ENCODE results near the gene BAIAP2.

The BAIAP2 gene

DNA sequence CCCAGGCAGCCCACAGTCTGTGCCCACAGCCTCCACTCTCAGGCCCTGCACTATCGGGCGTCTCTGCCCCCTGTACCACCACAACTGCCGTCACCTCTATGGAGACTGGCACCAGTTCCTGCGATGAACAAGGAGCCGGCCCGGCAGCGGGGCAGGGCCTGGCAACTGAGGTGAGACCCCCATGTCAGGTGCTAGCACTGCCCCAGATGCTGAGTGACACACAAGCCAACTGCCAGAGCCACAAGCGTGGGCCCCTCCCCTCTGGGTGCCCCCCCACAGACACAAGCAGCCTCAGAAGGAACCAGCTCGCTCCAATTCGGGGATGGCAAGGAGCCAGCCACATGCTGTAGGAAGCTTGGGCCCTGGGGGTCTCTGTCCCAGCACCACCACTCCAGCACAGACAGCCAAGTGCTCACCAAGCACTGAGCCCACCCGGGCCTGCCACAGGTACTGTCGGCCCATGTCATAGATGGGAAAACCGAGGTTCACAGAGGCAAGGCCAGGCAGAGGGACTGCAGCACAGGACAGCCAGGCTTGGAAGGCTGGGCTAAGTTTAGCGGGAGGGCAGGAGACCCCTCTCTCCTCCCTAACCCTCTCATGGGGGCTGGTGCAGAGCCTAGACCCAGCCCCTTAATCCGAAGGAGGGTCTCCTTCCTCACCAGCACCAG is 128.9 kb downstream of the BAIAP2 start:
- H3K27ac ChIP-seq (ENCODE audit: low read depth, low read length): no peak overlapping the region
- H3K79me2 ChIP-seq (ENCODE audit: insufficient read depth, low read length): no peaks in the 10 kb centered on the region
- H2AFZ ChIP-seq (ENCODE audit: low read depth, low read length, severe bottlenecking): no peak overlapping the region
- TF ChIP-seq, protein P1, sequence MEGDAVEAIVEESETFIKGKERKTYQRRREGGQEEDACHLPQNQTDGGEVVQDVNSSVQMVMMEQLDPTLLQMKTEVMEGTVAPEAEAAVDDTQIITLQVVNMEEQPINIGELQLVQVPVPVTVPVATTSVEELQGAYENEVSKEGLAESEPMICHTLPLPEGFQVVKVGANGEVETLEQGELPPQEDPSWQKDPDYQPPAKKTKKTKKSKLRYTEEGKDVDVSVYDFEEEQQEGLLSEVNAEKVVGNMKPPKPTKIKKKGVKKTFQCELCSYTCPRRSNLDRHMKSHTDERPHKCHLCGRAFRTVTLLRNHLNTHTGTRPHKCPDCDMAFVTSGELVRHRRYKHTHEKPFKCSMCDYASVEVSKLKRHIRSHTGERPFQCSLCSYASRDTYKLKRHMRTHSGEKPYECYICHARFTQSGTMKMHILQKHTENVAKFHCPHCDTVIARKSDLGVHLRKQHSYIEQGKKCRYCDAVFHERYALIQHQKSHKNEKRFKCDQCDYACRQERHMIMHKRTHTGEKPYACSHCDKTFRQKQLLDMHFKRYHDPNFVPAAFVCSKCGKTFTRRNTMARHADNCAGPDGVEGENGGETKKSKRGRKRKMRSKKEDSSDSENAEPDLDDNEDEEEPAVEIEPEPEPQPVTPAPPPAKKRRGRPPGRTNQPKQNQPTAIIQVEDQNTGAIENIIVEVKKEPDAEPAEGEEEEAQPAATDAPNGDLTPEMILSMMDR (IDR thresholded peaks at IDR 0.05; ENCODE audit: insufficient read depth, low read length, poor library complexity, severe bottlenecking): no peak
- no peak for TF ChIP-seq EZH2phosphoT487 (conservative IDR thresholded peaks at IDR 0.05; ENCODE audit: low read length)
- H3K4me3 ChIP-seq (ENCODE audit: insufficient read depth, low read length, poor library complexity, severe bottlenecking): no peak overlapping the region
- no peaks in the 10 kb centered on the region for H3K27me3 ChIP-seq (ENCODE audit: low read length)
- no peaks in the 10 kb centered on the region for H3K36me3 ChIP-seq (ENCODE audit: low read length)
- H3F3A ChIP-seq (ENCODE audit: insufficient read depth): no peaks in the 10 kb centered on the region
- no peaks in the 10 kb centered on the region for H3K9me3 ChIP-seq (ENCODE audit: insufficient read depth, low read length)
- H3K4me2 ChIP-seq (ENCODE audit: low read depth, low read length, poor library complexity, severe bottlenecking): no peak overlapping the region
- H3K9ac ChIP-seq (ENCODE audit: low read length): no peak overlapping the region
- no peaks in the 10 kb centered on the region for H4K20me1 ChIP-seq (ENCODE audit: low read depth, low read length)
- H3K9me2 ChIP-seq (replicated peaks; ENCODE audit: insufficient read depth, low read length): no peaks in the 10 kb centered on the region

DNA sequence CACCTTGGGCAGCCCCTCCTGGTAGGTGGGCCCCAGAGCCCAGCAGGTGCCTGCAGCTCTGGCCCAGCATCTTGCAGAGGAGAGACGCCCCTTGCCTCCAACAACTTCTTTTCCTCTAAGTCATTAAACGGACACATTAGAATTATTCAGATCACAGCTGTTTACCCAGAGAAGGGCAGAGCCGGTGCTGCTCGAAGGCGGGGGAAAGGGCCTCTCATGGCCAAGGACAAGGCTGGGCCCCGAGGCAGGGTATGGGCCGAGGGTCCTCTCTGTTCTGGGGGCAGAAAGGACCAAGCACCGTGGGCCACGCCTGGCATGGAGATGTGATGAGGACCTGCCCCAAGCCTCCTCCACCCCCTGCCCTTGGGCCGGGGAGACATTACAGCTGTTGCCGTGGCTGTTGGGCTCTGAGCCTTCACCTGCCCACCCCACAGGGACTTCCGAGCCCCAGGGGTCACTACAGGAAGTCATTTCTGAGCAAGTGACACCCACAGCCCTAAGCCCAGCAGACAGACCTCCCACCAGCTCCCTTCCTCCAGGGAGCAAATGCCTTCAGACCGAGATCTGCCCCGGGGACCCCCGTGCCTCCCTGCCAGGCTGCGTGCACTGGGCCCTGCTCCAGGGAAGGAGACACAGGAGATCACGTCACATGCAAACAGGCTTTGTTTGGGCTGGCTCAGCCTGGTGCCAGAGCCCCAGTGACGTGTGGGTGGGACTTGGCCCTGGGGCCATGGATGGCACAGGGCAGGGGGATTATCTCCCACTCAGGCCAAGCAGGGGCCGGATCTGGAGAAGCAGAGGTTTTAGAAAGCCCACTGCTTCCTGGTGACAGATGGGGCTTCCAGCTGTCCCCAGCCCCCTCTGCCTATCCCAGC is 129.7 kb downstream of the BAIAP2 start:
- Histone ChIP-seq H3K9ac (ENCODE audit: low read length) (no peak overlapping the region), H3K36me3 (ENCODE audit: low read length) (no peaks in the 10 kb centered on the region), H3K9me2 (replicated peaks; ENCODE audit: insufficient read depth, low read length) (no peaks in the 10 kb centered on the region), H3K79me2 (ENCODE audit: insufficient read depth, low read length) (no peaks in the 10 kb centered on the region), H3K9me3 (ENCODE audit: insufficient read depth, low read length) (no peaks in the 10 kb centered on the region), H2AFZ (ENCODE audit: low read depth, low read length, severe bottlenecking) (no peak overlapping the region), H4K20me1 (ENCODE audit: low read depth, low read length) (no peaks in the 10 kb centered on the region), H3F3A (ENCODE audit: insufficient read depth) (no peaks in the 10 kb centered on the region), H3K4me2 (ENCODE audit: low read depth, low read length, poor library complexity, severe bottlenecking) (no peak overlapping the region), H3K27me3 (ENCODE audit: low read length) (no peaks in the 10 kb centered on the region), H3K4me3 (ENCODE audit: insufficient read depth, low read length, poor library complexity, severe bottlenecking) (no peak overlapping the region), H3K27ac (ENCODE audit: low read depth, low read length) (no peak overlapping the region)
- no peak for TF ChIP-seq EZH2phosphoT487 (conservative IDR thresholded peaks at IDR 0.05; ENCODE audit: low read length)
- TF ChIP-seq, protein P1 (IDR thresholded peaks at IDR 0.05; ENCODE audit: insufficient read depth, low read length, poor library complexity, severe bottlenecking): no peak

DNA sequence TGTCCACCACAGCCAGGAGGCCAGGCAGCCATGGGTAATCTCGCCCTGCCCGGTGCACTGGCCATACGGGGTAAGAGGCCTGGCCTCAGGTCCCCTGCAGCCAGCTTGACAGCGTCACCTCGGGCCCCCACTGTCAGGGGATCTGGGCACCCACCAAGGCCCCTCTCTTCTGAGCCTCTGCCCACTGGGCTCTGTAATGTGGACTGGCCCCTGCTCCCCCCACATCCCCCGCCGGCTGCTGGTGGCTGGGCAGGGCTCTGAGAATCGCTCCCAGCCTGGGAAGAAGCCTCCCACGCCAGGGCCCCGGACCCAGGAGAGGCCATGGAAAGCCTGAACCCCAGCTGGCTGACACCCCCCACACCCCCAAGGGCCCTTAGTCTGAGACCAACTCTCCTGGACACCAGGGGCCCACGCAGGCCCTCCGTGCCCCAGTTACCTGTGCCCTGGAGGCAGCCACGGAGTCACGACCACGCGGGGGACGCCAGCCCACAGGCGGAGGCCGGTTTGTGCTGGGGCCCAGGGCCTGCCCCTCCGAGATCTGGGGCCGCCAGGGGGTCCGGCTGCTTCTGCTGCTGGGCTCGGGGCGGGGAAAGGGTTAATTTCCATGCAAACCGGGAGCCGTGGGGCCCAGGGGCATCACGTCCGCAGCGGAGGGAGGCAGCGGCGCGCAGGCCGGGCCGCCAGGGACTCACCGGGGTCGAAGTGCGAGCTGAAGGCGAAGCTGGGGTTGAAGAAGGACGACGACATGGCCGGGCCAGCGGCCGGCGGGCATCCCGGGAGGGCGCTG is 130.5 kb downstream of the BAIAP2 start, which contains the start of gene PVALEF:
Gene PVALEF (plus strand): TSS at position 262 of the 787 bp plus-strand sequence. CDS start 15,720 bp downstream, outside the sequence.
- H3K9me2 ChIP-seq (replicated peaks; ENCODE audit: insufficient read depth, low read length): no peaks in the 10 kb centered on the region
- H3K4me3 ChIP-seq (ENCODE audit: insufficient read depth, low read length, poor library complexity, severe bottlenecking): no peak within 1 kb of the TSS
- H3F3A ChIP-seq (ENCODE audit: insufficient read depth): no peaks in the 10 kb centered on the region
- H3K9me3 ChIP-seq (ENCODE audit: insufficient read depth, low read length): no peaks in the 10 kb centered on the region
- H3K9ac ChIP-seq (ENCODE audit: low read length): no peak within 1 kb of the TSS
- H2AFZ ChIP-seq (ENCODE audit: low read depth, low read length, severe bottlenecking): no peak within 1 kb of the TSS
- H4K20me1 ChIP-seq (ENCODE audit: low read depth, low read length): no peaks in the 10 kb centered on the region
- no peaks in the 10 kb centered on the region for H3K36me3 ChIP-seq (ENCODE audit: low read length)
- no peaks in the 10 kb centered on the region for H3K27me3 ChIP-seq (ENCODE audit: low read length)
- no peak for TF ChIP-seq EZH2phosphoT487 (conservative IDR thresholded peaks at IDR 0.05; ENCODE audit: low read length)
- TF ChIP-seq, protein P1 (IDR thresholded peaks at IDR 0.05; ENCODE audit: insufficient read depth, low read length, poor library complexity, severe bottlenecking): no peak
- H3K27ac ChIP-seq (ENCODE audit: low read depth, low read length): no peak within 1 kb of the TSS
- no peak within 1 kb of the TSS for H3K4me2 ChIP-seq (ENCODE audit: low read depth, low read length, poor library complexity, severe bottlenecking)
- H3K79me2 ChIP-seq (ENCODE audit: insufficient read depth, low read length): no peaks in the 10 kb centered on the region

All from SU-DHL-6 (cell line).